NB4 (cell line): ENCODE results near the gene VPS29.

Experiments used
- CTCF ChIP-seq: IDR thresholded peaks from one replicate; pipeline ENCODE4 v1.5.1; 2012; ENCODE audit warnings: low read depth, low read length
- MAX ChIP-seq: IDR thresholded peaks from 2 replicates; pipeline ENCODE4 v1.6.1; 2011; ENCODE audit warnings: low read depth, low read length
- MYC ChIP-seq: IDR thresholded peaks from 2 replicates; pipeline ENCODE4 v1.6.1; 2011; ENCODE audit warnings: low read depth, low read length
- POLR2A ChIP-seq: IDR thresholded peaks from 2 replicates; pipeline ENCODE4 v1.6.1; 2011; ENCODE audit warnings: mild to moderate bottlenecking; ENCODE audit not compliant: insufficient read length; ENCODE audit errors: extremely low read depth

GRCh38 chr12:110466791-110467190, 35.1 kb downstream of the VPS29 start:
- TF ChIP-seq POLR2A (no peak), CTCF (no peak), MYC (no peak), MAX (no peak)
